ENCODE data around the gene FXN.
"Not testable (repeated sequence)": the region's sequence is repeated elsewhere in the genome, so short reads cannot be mapped to it uniquely, and the experiment has no call there.

DNA sequence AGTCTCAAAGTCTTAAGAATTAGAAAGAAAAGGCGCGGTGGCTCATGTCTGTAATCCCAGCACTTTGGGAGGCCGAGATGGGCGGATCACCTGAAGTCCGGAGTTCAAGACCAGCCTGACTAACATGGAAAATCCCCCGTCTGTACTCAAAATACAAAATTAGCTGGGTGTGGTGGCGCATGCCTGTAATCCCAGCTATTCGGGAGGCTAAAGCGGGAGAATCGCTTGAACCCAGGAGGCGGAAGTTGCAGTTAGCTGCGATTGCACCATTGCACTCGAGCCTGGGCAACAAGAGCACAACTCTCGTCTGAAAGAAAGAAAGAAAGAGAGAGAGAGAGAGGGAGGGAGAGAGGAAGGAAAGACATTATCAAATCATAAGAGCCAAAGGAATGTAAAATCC is 73.2 kb downstream of the FXN start:
- TF ChIP-seq CTCF, POLR2A (IDR thresholded peaks at IDR 0.05): not testable (repeated sequence)
